HG03565 (cell line): ENCODE measurements around the gene TIMP3.

Experiments used
- ATAC-seq: cut with Tn5 transposase; IDR thresholded peaks from one replicate; pipeline ENCODE4 v1.9.1; 2021; ENCODE audit warnings: mild to moderate bottlenecking, moderate library complexity; ENCODE audit not compliant: unreplicated experiment

TIMP3 gene

GRCh38 chr22:32827049-32827602 is 25.6 kb downstream of the TIMP3 start:
- no peak for ATAC-seq

- ATAC-seq, result no peak
These were observed 26.6 kb downstream of the TIMP3 start for GRCh38 chr22:32828150-32828549.

- no peak for ATAC-seq
These were observed 27.1 kb downstream of the TIMP3 start for GRCh38 chr22:32828561-32828960.

GRCh38 chr22:32829451-32829851 is 27.9 kb downstream of the TIMP3 start:
- ATAC-seq, result no peak

GRCh38 chr22:32830473-32830872 is 29.0 kb downstream of the TIMP3 start:
- ATAC-seq, result no peak

GRCh38 chr22:32830957-32831356 is 29.5 kb downstream of the TIMP3 start:
- ATAC-seq, result no peak

GRCh38 chr22:32831584-32831983 is 30.1 kb downstream of the TIMP3 start:
- no peak for ATAC-seq

- no peak for ATAC-seq
These were observed 30.7 kb downstream of the TIMP3 start for GRCh38 chr22:32832174-32832573.

- ATAC-seq, result no peak
These were observed 35.0 kb downstream of the TIMP3 start for GRCh38 chr22:32836280-32837123.

GRCh38 chr22:32837142-32837541 is 35.6 kb downstream of the TIMP3 start:
- no peak for ATAC-seq

- no peak for ATAC-seq
These were observed 36.3 kb downstream of the TIMP3 start for GRCh38 chr22:32837803-32838202.

GRCh38 chr22:32839831-32840584 is 38.5 kb downstream of the TIMP3 start:
- ATAC-seq, result no peak

GRCh38 chr22:32841175-32841574 is 39.7 kb downstream of the TIMP3 start:
- ATAC-seq, result no peak

GRCh38 chr22:32842486-32842885 is 41.0 kb downstream of the TIMP3 start:
- no peak for ATAC-seq

GRCh38 chr22:32843300-32843699 is 41.8 kb downstream of the TIMP3 start:
- no peak for ATAC-seq

- ATAC-seq, result no peak
These were observed 42.7 kb downstream of the TIMP3 start for GRCh38 chr22:32844251-32844650.

GRCh38 chr22:32846780-32847491 is 45.4 kb downstream of the TIMP3 start:
- ATAC-seq, result no peak

- no peak for ATAC-seq
These were observed 46.7 kb downstream of the TIMP3 start for GRCh38 chr22:32848226-32848625.

- no peak for ATAC-seq
These were observed 48.0 kb downstream of the TIMP3 start for GRCh38 chr22:32849501-32849900.

GRCh38 chr22:32850157-32850556 is 48.7 kb downstream of the TIMP3 start:
- ATAC-seq, result no peak
